Fibroblast of villous mesenchyme (primary cell): ENCODE results near the gene BCL11A. TPM values are rescaled to one million over a fixed set of nuclear protein-coding genes. Genes with fewer than 3 reads are reported as not detected.

Experiments
- DNase-seq: peaks from one replicate; pipeline ENCODE4 v3.0.0-alpha.2; 2010; ENCODE audit warnings: low read depth
- H3K4me3 ChIP-seq: 2 replicates; pipeline ENCODE4 v1.5.1; 2011; ENCODE audit warnings: low read depth, mild to moderate bottlenecking, low read length
- total RNA-seq: library from RNA; depleted of rRNA; stranded (reverse); fragments of >200 nt; gene quantifications from 2 replicates; pipeline ENCODE4 v1.2.3, GENCODE V29; 2012
- TF ChIP-seq, protein P1 (sequence below): IDR thresholded peaks from 2 replicates; pipeline ENCODE4 v1.5.1; 2012; ENCODE audit warnings: low read depth, mild to moderate bottlenecking, low read length; ENCODE audit not compliant: insufficient read depth

The BCL11A gene
- total RNA-seq, 1 donor, result 0.43 TPM

DNA sequence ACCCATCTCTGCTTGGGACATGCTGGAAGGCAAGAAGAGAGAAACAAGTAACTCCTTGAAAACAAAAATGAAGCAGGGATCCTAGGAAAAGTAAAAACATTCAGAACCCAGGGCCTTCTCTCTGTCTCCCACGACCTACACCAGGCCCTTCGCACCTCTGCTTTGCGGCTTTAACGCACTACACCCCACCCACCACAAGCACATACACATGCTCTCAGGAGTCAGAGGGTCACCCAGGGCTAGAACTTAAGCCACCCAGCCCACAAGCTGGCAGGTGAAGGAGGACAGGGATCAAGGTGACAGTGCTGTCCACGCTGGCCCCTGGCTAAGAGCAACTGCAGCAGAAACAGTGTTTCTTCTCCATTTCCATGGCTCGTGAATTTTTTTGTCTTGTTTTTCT, 72.2 kb downstream of the BCL11A start:
- H3K4me3 ChIP-seq, result no peak overlapping the region
- DNase-seq, result no peak
- TF ChIP-seq, protein P1, sequence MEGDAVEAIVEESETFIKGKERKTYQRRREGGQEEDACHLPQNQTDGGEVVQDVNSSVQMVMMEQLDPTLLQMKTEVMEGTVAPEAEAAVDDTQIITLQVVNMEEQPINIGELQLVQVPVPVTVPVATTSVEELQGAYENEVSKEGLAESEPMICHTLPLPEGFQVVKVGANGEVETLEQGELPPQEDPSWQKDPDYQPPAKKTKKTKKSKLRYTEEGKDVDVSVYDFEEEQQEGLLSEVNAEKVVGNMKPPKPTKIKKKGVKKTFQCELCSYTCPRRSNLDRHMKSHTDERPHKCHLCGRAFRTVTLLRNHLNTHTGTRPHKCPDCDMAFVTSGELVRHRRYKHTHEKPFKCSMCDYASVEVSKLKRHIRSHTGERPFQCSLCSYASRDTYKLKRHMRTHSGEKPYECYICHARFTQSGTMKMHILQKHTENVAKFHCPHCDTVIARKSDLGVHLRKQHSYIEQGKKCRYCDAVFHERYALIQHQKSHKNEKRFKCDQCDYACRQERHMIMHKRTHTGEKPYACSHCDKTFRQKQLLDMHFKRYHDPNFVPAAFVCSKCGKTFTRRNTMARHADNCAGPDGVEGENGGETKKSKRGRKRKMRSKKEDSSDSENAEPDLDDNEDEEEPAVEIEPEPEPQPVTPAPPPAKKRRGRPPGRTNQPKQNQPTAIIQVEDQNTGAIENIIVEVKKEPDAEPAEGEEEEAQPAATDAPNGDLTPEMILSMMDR, result no peak

DNA sequence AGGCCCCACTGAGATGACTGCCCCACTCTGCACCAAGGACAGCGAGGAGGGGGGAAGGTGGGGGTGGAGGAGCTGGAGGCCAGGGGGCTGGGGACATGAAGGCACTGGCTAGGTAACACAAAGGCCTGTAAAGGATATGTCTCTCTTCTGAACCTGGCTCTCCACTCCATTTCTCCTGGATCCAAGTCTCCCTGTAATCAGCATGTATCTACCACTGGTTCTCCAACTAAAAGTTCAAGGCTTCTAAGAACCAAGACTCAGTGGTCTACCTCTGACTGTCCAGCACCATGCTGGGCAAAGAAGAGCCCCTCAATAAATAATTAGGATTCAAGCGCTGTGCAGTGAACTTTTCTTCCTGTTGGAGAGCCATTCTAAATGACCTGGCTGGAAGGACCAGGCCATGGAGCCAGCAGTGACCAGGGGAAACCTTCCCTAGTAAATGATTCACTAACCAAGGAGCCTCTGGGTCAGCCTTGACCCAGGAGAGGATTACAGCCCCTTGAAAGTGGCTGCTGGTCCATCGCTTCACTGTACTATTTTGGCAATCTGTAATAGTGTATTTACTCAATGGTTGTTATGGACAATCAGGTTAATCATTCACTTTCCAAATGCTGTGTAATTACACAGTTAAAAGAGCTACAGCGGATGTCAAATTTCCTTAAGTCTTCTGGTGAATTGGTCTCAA, 73.2 kb downstream of the BCL11A start:
- DNase-seq, result no peak
- H3K4me3 ChIP-seq, result no peak overlapping the region
- TF ChIP-seq, protein P1, result no peak

DNA sequence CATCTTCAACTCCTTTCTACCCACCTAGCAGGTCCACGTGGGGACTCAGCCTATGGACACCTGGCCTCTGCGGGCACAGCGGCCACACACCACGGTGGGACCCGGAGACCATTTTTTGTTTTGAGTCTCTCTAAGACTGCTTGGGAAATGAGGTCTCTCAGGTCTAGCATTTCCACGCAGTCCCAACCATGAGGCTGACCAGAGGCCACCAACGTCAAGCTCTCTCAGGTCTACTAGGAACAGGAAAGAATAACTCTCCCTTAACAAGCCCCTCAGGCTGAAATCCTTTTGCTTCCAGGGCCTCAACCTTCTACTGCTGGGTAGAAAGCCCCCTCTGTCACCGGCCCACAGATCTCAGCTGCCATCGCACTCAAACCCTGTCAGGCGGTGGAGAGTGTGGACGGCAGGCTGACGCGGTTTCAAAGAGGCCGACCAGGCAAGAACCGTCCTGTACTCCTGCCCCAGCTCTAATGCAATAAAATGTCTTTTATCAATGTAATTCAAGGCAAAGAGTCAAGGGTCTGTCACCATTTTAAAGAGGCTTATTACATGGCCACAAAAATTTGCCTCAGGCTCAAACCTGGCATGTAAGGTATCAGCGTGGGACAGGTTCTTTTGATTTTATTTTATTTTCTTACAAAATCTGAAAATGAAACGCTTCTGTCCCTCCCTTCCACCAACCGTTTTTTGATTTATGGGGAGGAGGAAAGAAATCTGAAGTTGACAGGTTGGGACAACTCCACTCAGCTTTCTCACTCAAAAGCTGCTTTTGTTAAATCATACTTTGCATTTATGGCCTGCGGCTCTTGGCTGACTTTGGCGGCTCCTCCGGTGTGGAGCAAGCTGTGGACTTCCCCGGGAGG, 74.0 kb downstream of the BCL11A start:
- H3K4me3 ChIP-seq, result no peak overlapping the region
- TF ChIP-seq, protein P1, result no peak
- DNase-seq, result no peak

DNA sequence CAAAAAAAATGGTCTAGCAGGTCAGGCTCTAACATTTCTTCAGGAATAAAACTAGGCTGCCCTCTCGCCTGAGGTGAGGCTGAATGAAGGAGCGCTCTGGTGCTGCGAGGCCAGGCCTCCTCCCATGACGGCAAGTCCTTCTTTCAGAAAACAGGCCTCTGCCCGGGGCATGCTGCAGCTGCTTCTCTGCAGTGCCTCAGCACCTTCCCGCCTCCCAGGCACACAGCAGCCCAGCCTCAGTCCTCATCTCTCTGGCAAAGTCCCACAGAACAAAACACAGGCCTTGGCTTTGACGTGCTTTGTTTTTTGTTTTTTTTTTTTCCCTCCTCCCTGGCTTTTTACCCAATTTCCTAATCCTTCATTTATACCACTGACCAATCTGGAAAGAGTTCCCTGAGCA, 74.8 kb downstream of the BCL11A start:
- no peak overlapping the region for H3K4me3 ChIP-seq
- TF ChIP-seq, protein P1, result no peak
- DNase-seq, result no peak

DNA sequence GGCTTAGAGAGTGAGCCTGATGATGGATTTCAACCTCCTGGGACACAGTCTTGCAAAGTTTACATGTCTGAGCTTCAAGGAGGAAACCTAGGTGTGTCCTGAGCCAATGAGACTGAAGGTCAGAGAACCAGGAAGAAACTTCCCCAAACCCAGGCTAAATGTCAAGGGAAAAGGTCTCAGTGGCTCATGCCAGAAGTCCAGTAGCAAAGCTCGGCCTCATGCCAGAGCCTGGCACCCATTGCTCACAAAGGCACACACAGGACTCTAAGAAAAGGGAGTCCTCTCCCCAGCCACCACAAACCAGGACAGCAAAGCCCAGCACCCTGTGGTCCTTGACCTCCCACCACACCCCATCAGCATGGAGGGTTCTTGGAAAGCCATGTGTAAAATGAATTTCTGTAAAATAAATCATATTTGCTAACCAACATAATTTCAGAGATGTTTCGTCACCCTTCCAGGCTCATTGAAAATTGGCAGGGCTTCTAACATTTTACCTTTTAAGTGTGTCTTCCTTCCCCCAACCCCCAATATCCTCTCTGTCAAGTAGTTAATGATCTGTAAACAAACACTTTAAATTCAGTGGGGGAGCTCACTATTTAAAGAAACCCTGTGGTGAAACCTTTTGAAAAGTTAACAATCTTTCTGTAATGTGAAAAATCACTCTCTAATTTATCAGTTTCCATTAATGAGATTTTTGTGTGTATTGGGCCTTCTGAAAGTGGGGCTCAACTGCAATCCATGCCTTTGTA, 77.1 kb downstream of the BCL11A start:
- TF ChIP-seq, protein P1, result no peak
- no peak overlapping the region for H3K4me3 ChIP-seq
- no peak for DNase-seq

DNA sequence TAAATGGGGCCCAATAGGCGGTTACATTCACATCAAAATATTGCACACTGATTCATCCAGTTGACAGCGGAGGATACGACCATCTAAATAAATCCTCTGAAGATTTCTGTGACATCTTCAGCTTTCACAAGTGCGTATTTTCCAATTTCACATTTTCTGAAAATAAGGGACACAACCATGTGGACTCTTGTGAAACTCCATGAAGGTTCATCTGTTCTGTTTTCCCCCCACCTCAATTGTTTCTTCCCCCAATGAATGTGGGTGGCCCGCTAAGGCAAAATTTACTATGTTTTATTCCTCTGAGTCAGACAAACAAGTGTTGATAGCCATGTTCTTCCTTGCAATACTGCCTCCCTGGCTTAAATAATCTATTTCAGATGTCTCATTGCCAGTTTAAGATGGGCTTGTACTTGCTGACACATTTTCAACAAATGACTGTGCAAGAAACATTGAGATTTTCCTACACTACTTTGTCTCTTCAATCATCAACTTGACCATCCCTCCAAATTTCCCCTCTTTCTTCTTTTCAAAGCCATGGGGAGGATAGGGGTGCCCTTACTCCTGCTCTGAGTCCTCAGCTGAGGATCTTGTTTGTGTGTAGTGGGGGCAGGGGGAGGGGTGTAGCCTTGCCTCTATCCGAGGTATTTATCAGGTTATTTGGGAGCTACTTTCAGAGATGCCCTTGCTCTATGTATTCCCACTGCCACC, 78.2 kb downstream of the BCL11A start:
- DNase-seq, result no peak
- TF ChIP-seq, protein P1, result no peak
- no peak overlapping the region for H3K4me3 ChIP-seq
